Psoas muscle (tissue), 8 donors: Measurements from ENCODE around the gene TFAP2A. TPM values are rescaled to one million over a fixed set of nuclear protein-coding genes. Genes with fewer than 3 reads are reported as not detected.

ENCODE experiments used
- ATAC-seq, 4 donors: fragments of 200-7000 bp; cut with Tn5 transposase; one replicate each; pipeline ENCODE4 v1.9.1; 2020; ENCODE audit warnings: moderate library complexity in 3 of 4, mild to moderate bottlenecking in 2 of 4
- DNase-seq, 2 donors: peaks; one replicate each; pipeline ENCODE4 v3.0.0-alpha.2; 2020
- H3K27ac ChIP-seq: fragments of 200-600 bp; one replicate; pipeline ENCODE4 v1.8.0; 2022
- H3K27me3 ChIP-seq, 3 donors: fragments of 200-600 bp in 1 of 3; one replicate each; pipeline versions ENCODE4 v1.6.1 to v1.8.0; 2013 to 2022; ENCODE audit warnings: low read length in 2 of 3, mild to moderate bottlenecking in 2 of 3, moderate library complexity in 1 of 3; ENCODE audit not compliant: insufficient read depth in 3 of 3
- H3K36me3 ChIP-seq, 2 donors: fragments of 200-600 bp in 1 of 2; one replicate each; pipeline versions ENCODE4 v1.6.1 to v1.8.0; 2013 to 2022; ENCODE audit warnings: low read depth in 1 of 2, mild to moderate bottlenecking in 1 of 2, moderate library complexity in 1 of 2; ENCODE audit not compliant: insufficient read depth in 1 of 2
- H3K4me1 ChIP-seq: fragments of 200-600 bp; one replicate; pipeline ENCODE4 v1.8.0; 2022
- H3K4me3 ChIP-seq: fragments of 200-600 bp; one replicate; pipeline ENCODE4 v1.8.0; 2022; ENCODE audit warnings: mild to moderate bottlenecking
- H3K9me3 ChIP-seq: fragments of 200-600 bp; one replicate; pipeline ENCODE4 v1.8.0; 2022
- WGBS, 3 donors: extraction: QIAGEN DNeasy Blood & Tissue Kit; methylation state at CpG; one replicate each; pipeline versions ENCODE4 v1.1.6 to v1.1.7; 2013; 5-methylcytosine and 5-hydroxymethylcytosine counted together
- intact Hi-C, 2 donors: fragments of 100-400 bp; cut with DNase I; formaldehyde crosslinking; loops; one replicate each; pipeline versions ENCODE4 v1.11.0 to v1.14.2; 2022
- polyA plus RNA-seq, 3 donors: library from polyadenylated mRNA; stranded (reverse); fragments of 200-250 nt; gene quantifications; one replicate each; pipeline ENCODE4 v1.2.3, GENCODE V29; 2013
- total RNA-seq, 4 donors: library from RNA; stranded (reverse); fragmentation: NEBNext Ultra II Directional in 2 of 4; extraction: Animal tissue kit (Norgen Biotek cat#: 25700) in 2 of 4; gene quantifications; one replicate each; pipeline versions ENCODE4 v1.2.1 to v1.2.4, GENCODE V29; 2021 to 2023
- TF ChIP-seq, protein P1 (sequence below): fragments of 200-600 bp; IDR thresholded peaks from one replicate; pipeline ENCODE4 v1.8.0; 2022; ENCODE audit warnings: antibody characterized with exemption
- donor health status: healthy with polysubstance abuse.
- donor health status: DM: no; HTN: no; CAD: no; lungs with moderate emphysema.
- donor health status: Bipolar disorder and iron deficiency.
- donor health status: healthy.
- donor health status: DM: yes; HTN: yes; CAD: no.
- donor health status: DM: no; HTN: no; CAD: no.
- donor health status: DM: no; HTN: no; CAD: no.
- donor health status: DM: yes; HTN: yes; CAD: no.

Gene TFAP2A
- total and polyA plus RNA-seq, 7 donors: under 0.01 to 0.15 TPM; not detected in 5

DNA sequence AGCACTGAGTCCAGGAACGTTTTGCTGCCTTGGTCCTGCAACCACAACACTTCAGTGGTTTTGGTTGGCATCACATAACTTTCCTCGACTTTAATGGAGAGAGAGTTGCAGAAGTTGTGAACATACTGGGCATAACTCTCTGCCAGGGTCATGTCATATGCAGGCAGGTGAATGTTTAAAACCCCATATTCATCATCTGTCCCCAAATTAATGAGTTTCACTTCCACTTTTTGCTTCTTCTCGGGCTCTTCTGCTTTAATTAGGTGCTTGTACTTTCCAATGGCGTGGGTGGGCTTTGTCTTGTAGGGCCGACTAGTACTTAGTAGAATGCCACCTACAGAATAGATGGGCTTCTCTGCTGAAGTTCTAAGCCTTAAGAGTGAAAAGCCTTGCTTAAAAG is 45.2 kb upstream of the TFAP2A start:
- 72 to 73% (median 72%) methylated on average over 5 of the region's 5 CpGs for WGBS, 3 donors
- Histone ChIP-seq H3K27ac (no peak overlapping the region), H3K9me3 (no peaks in the 10 kb centered on the region), H3K4me1 (no peaks in the 10 kb centered on the region), H3K4me3 (no peak overlapping the region), H3K27me3 (no peaks in the 10 kb centered on the region), H3K36me3 (no peaks in the 10 kb centered on the region)
- no peak for DNase-seq
- no peak for ATAC-seq
- TF ChIP-seq, protein P1, sequence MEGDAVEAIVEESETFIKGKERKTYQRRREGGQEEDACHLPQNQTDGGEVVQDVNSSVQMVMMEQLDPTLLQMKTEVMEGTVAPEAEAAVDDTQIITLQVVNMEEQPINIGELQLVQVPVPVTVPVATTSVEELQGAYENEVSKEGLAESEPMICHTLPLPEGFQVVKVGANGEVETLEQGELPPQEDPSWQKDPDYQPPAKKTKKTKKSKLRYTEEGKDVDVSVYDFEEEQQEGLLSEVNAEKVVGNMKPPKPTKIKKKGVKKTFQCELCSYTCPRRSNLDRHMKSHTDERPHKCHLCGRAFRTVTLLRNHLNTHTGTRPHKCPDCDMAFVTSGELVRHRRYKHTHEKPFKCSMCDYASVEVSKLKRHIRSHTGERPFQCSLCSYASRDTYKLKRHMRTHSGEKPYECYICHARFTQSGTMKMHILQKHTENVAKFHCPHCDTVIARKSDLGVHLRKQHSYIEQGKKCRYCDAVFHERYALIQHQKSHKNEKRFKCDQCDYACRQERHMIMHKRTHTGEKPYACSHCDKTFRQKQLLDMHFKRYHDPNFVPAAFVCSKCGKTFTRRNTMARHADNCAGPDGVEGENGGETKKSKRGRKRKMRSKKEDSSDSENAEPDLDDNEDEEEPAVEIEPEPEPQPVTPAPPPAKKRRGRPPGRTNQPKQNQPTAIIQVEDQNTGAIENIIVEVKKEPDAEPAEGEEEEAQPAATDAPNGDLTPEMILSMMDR: no peak
- intact Hi-C loops: no loop called here

DNA sequence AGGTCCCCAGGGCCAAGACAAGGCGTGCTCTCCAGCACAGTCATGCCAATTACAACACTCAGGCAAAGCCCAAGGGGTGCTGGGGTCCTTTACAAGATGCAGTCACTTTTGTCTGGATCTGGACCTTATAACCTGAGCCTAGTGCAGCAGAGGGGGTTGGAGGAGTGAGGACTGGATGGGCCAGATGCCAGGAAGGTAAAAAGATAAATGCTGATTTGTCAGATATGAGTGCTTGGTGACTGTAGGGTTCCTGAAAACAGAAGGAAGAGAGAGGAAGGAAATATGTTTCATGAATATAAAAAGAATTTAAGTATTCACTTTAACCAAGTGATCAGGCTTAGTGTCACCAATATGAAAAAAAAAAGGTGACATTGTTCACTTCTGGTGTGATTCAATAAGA is 43.4 kb upstream of the TFAP2A start:
- Histone ChIP-seq H3K9me3 (no peaks in the 10 kb centered on the region), H3K4me1 (no peaks in the 10 kb centered on the region), H3K36me3 (no peaks in the 10 kb centered on the region), H3K27ac (no peak overlapping the region), H3K27me3 (no peaks in the 10 kb centered on the region), H3K4me3 (no peak overlapping the region)
- ATAC-seq (no peak), DNase-seq (no peak)
- TF ChIP-seq, protein P1: no peak
- intact Hi-C loops: no loop called here
- 19 to 26% (median 21%) methylated on average over 1 of the region's 1 CpG for WGBS, 3 donors

DNA sequence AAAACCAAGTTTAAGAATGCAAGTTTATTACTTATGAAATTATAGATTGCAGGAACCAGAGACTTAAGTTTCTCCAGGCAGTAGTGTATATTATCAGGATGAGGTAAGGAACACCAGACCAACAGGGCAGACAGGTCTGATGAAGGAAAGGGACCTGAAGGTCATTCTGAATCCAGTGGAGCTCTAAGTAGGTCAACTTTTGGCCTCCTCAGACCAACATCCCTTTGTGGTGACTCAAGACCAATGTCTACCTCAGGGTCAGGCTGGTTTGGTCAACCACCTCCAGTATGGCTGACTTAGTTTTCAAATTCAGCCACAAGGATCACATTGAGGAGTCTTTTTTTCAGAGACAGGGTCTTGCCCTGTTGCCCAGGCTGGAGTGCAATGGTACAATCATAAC is 38.7 kb upstream of the TFAP2A start:
- ATAC-seq (no peak), DNase-seq (no peak)
- intact Hi-C loops: no loop called here
- no peak overlapping the region for H3K27ac ChIP-seq
- no peaks in the 10 kb centered on the region for H3K4me1 ChIP-seq
- H3K4me3 ChIP-seq: no peak overlapping the region
- H3K9me3 ChIP-seq: no peaks in the 10 kb centered on the region
- TF ChIP-seq, protein P1: no peak
- H3K27me3 ChIP-seq: peaks cover 0 to 5% (median 0%) of the 10 kb centered on the region in 3 donors
- no peaks in the 10 kb centered on the region for H3K36me3 ChIP-seq

- Histone ChIP-seq H3K9me3 (no peaks in the 10 kb centered on the region), H3K27ac (no peak overlapping the region), H3K36me3 (no peaks in the 10 kb centered on the region), H3K4me3 (no peak overlapping the region), H3K4me1 (no peaks in the 10 kb centered on the region), H3K27me3 (peaks cover 0 to 5% (median 3%) of the 10 kb centered on the region in 3 donors)
- DNase-seq (no peak), ATAC-seq (no peak)
- 38 to 52% (median 43%) methylated on average over 11 of the region's 11 CpGs for WGBS, 3 donors
- intact Hi-C loops: no loop called here
- TF ChIP-seq, protein P1: no peak
Observed at GRCh38 chr6:10451828-10452509, 37.1 kb upstream of the TFAP2A start.

- 50 to 62% (median 50%) methylated on average over 6 of the region's 6 CpGs for WGBS, 3 donors
- intact Hi-C loops: no loop called here
- no peaks in the 10 kb centered on the region for H3K36me3 ChIP-seq
- ATAC-seq (no peak), DNase-seq (no peak)
- H3K4me3 ChIP-seq: no peak overlapping the region
- H3K4me1 ChIP-seq: no peaks in the 10 kb centered on the region
- no peak overlapping the region for H3K27ac ChIP-seq
- no peaks in the 10 kb centered on the region for H3K9me3 ChIP-seq
- peaks cover 0 to 5% (median 3%) of the 10 kb centered on the region in 3 donors for H3K27me3 ChIP-seq
- TF ChIP-seq, protein P1: no peak
Observed at GRCh38 chr6:10451394-10451793, 36.5 kb upstream of the TFAP2A start.
